Brain microvascular endothelial cell (primary cell): ENCODE measurements around the gene TP53I11.

Experiments
- DNase-seq: peaks from one replicate; pipeline ENCODE4 v3.0.0-alpha.2; 2020
- H3K27ac ChIP-seq: fragments of 250-450 bp; sonication (Bioruptor Pico); 2 replicates; pipeline ENCODE4 v1.5.1; 2020; ENCODE audit warnings: mild to moderate bottlenecking, moderate library complexity
- H3K27me3 ChIP-seq: fragments of 250-450 bp; sonication (Bioruptor Pico); replicated peaks from 2 replicates; pipeline ENCODE4 v1.5.1; 2020; ENCODE audit warnings: mild to moderate bottlenecking
- H3K36me3 ChIP-seq: fragments of 250-450 bp; sonication (Bioruptor Pico); replicated peaks from 2 replicates; pipeline ENCODE4 v1.5.1; 2020; ENCODE audit warnings: mild to moderate bottlenecking
- H3K4me3 ChIP-seq: 2 replicates; pipeline ENCODE4 v1.5.1; 2011; ENCODE audit warnings: low read depth, mild to moderate bottlenecking, control low read depth, low read length, moderate library complexity
- in situ Hi-C: cut with HindIII; loops from 2 replicates; pipeline ENCODE4 v1.10.0; 2017; ENCODE audit warnings: low sequenced_read_pairs, low pct_ligation_motif_present
- TF ChIP-seq, protein P1 (sequence below): IDR thresholded peaks from 2 replicates; pipeline ENCODE4 v1.5.1; 2011; ENCODE audit warnings: low read depth, mild to moderate bottlenecking, moderate library complexity, low read length, control low read depth, inconsistent platforms; ENCODE audit errors: missing control alignments

The TP53I11 gene

GRCh38 chr11:44905131-44905866, 45.4 kb downstream of the TP53I11 start:
- no peak for DNase-seq
- Histone ChIP-seq H3K36me3 (no peaks in the 10 kb centered on the region), H3K4me3 (no peak overlapping the region), H3K27me3 (peaks cover 3% of the 10 kb centered on the region), H3K27ac (no peak overlapping the region)
- in situ Hi-C loops, result no loop called here
- TF ChIP-seq, protein P1, sequence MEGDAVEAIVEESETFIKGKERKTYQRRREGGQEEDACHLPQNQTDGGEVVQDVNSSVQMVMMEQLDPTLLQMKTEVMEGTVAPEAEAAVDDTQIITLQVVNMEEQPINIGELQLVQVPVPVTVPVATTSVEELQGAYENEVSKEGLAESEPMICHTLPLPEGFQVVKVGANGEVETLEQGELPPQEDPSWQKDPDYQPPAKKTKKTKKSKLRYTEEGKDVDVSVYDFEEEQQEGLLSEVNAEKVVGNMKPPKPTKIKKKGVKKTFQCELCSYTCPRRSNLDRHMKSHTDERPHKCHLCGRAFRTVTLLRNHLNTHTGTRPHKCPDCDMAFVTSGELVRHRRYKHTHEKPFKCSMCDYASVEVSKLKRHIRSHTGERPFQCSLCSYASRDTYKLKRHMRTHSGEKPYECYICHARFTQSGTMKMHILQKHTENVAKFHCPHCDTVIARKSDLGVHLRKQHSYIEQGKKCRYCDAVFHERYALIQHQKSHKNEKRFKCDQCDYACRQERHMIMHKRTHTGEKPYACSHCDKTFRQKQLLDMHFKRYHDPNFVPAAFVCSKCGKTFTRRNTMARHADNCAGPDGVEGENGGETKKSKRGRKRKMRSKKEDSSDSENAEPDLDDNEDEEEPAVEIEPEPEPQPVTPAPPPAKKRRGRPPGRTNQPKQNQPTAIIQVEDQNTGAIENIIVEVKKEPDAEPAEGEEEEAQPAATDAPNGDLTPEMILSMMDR, result no peak

DNA sequence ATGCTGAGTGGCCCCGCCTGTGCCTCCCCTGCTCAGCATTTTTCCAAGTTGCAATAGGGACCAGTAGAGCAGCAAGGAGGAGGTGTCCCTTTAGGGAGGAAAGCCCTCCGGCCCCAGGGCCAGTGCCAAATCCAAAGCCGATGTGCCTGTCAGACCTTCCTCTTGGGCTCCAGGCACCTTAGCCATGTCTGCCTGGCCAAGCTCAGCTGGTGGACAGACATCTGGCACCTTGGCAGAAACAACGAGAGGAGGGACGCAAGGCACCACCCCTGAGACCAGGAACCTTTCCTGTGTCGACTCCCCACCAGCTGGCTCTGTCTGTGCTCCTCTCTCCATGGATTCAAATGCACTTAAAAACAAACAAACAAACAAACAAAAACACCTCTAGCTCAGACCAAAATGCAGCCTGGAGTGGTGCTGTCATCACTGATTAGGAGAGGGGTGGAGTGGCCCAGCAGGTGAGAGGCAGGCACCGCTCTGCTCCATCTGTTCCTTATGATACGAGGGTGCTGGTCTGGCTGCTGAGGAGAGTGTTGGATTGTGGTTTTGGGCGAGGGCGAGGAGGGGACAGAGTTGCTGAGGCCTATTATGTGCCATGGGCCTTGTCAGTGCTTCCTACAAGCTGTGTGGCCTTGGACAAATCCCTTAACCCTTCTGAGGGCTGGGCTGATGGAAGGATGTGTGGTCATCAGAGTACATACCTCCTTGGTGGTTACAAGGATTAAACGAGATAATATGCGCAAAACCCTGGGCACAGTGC, 46.2 kb downstream of the TP53I11 start:
- TF ChIP-seq, protein P1, result no peak
- Histone ChIP-seq H3K4me3 (no peak overlapping the region), H3K36me3 (no peaks in the 10 kb centered on the region), H3K27ac (no peak overlapping the region), H3K27me3 (peaks cover under 1% of the 10 kb centered on the region)
- no peak for DNase-seq
- in situ Hi-C loops, result no loop called here

- no peak for DNase-seq
- Histone ChIP-seq H3K27me3 (no peaks in the 10 kb centered on the region), H3K4me3 (no peak overlapping the region), H3K36me3 (no peaks in the 10 kb centered on the region), H3K27ac (no peak overlapping the region)
- TF ChIP-seq, protein P1, result no peak
- in situ Hi-C loops, result no loop called here
These were observed 47.2 kb downstream of the TP53I11 start for GRCh38 chr11:44903518-44903917.

DNA sequence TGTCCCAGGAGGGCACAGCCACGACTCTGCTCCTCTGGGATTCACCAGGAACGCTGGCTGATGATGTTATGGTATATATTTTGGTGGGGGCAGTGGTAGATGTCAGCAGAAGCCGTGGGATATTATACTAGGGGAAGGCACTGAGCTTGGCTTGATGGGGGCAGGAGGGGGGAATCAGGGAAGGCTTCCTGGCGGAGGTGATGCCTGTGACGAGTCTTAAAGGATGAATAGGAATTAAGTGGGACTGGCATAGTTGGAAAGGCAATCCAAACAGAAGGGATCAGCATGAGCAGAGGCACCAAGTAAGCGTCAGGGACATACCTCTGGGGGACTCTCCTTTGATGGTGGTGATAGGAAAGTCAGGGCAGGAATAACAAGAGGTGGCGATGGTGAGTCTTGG, 47.6 kb downstream of the TP53I11 start:
- H3K4me3 ChIP-seq, result no peak overlapping the region
- in situ Hi-C loops, result no loop called here
- no peaks in the 10 kb centered on the region for H3K36me3 ChIP-seq
- no peak for DNase-seq
- no peak overlapping the region for H3K27ac ChIP-seq
- no peaks in the 10 kb centered on the region for H3K27me3 ChIP-seq
- TF ChIP-seq, protein P1, result no peak

DNA sequence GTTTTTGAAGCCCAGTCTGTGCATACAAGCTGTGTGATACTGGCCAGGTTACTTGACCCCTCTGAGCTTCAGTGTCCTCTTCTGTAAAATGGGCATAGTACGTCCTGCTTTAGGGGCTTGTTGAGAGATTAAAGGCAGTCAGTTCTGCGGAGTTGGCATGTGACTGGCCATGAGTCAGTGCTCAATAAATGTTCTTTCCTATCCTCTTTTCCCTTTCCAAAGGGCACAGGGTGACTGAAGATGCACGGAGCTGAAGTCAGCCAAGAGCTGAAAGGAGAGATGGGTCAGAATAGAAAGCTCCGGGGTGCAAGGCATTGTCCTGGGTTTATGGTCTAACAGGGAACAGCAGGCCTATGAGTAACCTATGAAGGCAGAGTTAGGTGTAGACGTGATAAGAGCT, 48.9 kb downstream of the TP53I11 start:
- Histone ChIP-seq H3K4me3 (no peak overlapping the region), H3K27me3 (peaks cover 3% of the 10 kb centered on the region), H3K27ac (no peak overlapping the region), H3K36me3 (no peaks in the 10 kb centered on the region)
- TF ChIP-seq, protein P1, result no peak
- in situ Hi-C loops, result no loop called here
- no peak for DNase-seq
